HepG2 (cell line): Measurements from ENCODE around the gene OSBPL9. TPM values are rescaled to one million over a fixed set of nuclear protein-coding genes. Genes with fewer than 3 reads are reported as not detected.

Source experiments
- ATAC-seq: fragments of 200-7000 bp; cut with Tn5 transposase; 3 replicates; pipeline ENCODE4 v1.9.1; 2020; ENCODE audit warnings: mild to moderate bottlenecking, moderate library complexity
- BruUV-seq: library from RNA; stranded (reverse); fragments of 400-500 nt; replicated peaks from 2 replicates; lab custom pipeline; 2021; lab: Mats Ljungman, UMichigan
- CTCF ChIA-PET: fragments of 300-600 bp; formaldehyde crosslinking; extraction: SDS; loops from one replicate; lab custom pipeline; 2021; ENCODE audit warnings: low total read pairs, inconsistent platforms, low intra/inter-chr PET ratio; lab: Yijun Ruan, JAX
- POLR2A ChIA-PET: fragments of 350-600 bp; sonication (Branson Sonifier 250); formaldehyde crosslinking; loops from one replicate; lab custom pipeline; 2020; ENCODE audit warnings: antibody characterized with exemption, inconsistent platforms; lab: Yijun Ruan, JAX
- DNase-seq: peaks from one replicate; pipeline ENCODE4 v3.0.0-alpha.2; 2015; ENCODE audit warnings: low spot score
- FAIRE-seq: peaks from 3 replicates; lab custom pipeline; 2011; peaks lifted over from hg19 to GRCh38; lab: Jason Lieb, UNC
- H2AFZ ChIP-seq: one replicate; pipeline ENCODE4 v1.6.1; 2011; ENCODE audit warnings: low read length, inconsistent platforms
- H3K27ac ChIP-seq: fragments of 300-600 bp; 3 replicates; pipeline ENCODE4 v1.8.0; 2011; ENCODE audit warnings: mixed run types, mild to moderate bottlenecking, mixed read lengths, low read length, inconsistent platforms; ENCODE audit not compliant: insufficient read depth; ENCODE audit errors: extremely low read length
- H3K27me3 ChIP-seq, 2 experiments: fragments of 200-600 bp in 1 of 2; 2 replicates in 1 of 2; 3 replicates in 1 of 2; pipeline versions ENCODE4 v1.6.0 to v1.8.0; 2011; ENCODE audit warnings: low read length in 2 of 2, mild to moderate bottlenecking in 2 of 2, moderate library complexity in 2 of 2, inconsistent platforms in 1 of 2; ENCODE audit not compliant: insufficient read depth in 2 of 2, control insufficient read depth in 1 of 2
- H3K36me3 ChIP-seq, 2 experiments: fragments of 200-600 bp in 1 of 2; replicated peaks in 1 of 2; 2 replicates in 1 of 2; 3 replicates in 1 of 2; pipeline versions ENCODE4 v1.5.1 to v1.8.0; 2011; ENCODE audit warnings: low read length in 2 of 2, inconsistent platforms in 1 of 2; ENCODE audit not compliant: insufficient read depth in 2 of 2, control insufficient read depth in 1 of 2
- H3K4me1 ChIP-seq: 2 replicates; pipeline ENCODE4 v1.5.1; 2012; ENCODE audit warnings: low read length, inconsistent platforms; ENCODE audit not compliant: insufficient read depth
- H3K4me2 ChIP-seq: 2 replicates; pipeline ENCODE4 v1.6.0; 2011; ENCODE audit warnings: low read depth, low read length, inconsistent platforms
- H3K4me3 ChIP-seq, 3 experiments: fragments of 200-600 bp in 1 of 3; sonication (generic), shearing (Covaris generic) in 1 of 3; replicated peaks in 1 of 3; 2 replicates each; pipeline ENCODE4 v1.5.1; 2011 to 2016; ENCODE audit warnings: low read length in 3 of 3, inconsistent platforms in 2 of 3, low read depth in 2 of 3, mild to moderate bottlenecking in 2 of 3, control low read depth in 1 of 3, mixed read lengths in 1 of 3; ENCODE audit not compliant: insufficient read depth in 1 of 3
- H3K79me2 ChIP-seq: one replicate; pipeline ENCODE4 v1.6.1; 2011; ENCODE audit warnings: low read length, inconsistent platforms; ENCODE audit not compliant: insufficient read depth
- H3K9ac ChIP-seq: 2 replicates; pipeline ENCODE4 v1.6.0; 2011; ENCODE audit warnings: mild to moderate bottlenecking, low read depth, low read length, inconsistent platforms; ENCODE audit not compliant: insufficient read depth
- H3K9me3 ChIP-seq: 2 replicates; pipeline ENCODE4 v1.5.1; 2012; ENCODE audit warnings: mild to moderate bottlenecking, low read length
- H4K20me1 ChIP-seq: 2 replicates; pipeline ENCODE4 v1.6.0; 2011; ENCODE audit warnings: inconsistent platforms, mild to moderate bottlenecking, low read length, moderate library complexity; ENCODE audit not compliant: insufficient read depth
- AHDC1 ChIP-seq: sonication (generic); formaldehyde crosslinking; IDR thresholded peaks from 2 replicates; pipeline ENCODE4 v1.5.1; 2020; ENCODE audit warnings: mild to moderate bottlenecking, missing genetic modification reagents, borderline replicate concordance
- ATM ChIP-seq: fragments of 450-650 bp; IDR thresholded peaks from 2 replicates; pipeline ENCODE4 v1.7.1; 2017; ENCODE audit warnings: mild to moderate bottlenecking, borderline replicate concordance
- BCLAF1 ChIP-seq: fragments of 450-650 bp; IDR thresholded peaks from 2 replicates; pipeline ENCODE4 v1.6.1; 2017; ENCODE audit warnings: mild to moderate bottlenecking
- JUN ChIP-seq: sonication (generic); formaldehyde crosslinking; IDR thresholded peaks from 2 replicates; pipeline ENCODE4 v1.4.0; 2020; ENCODE audit warnings: mild to moderate bottlenecking, missing genetic modification reagents
- MTA3 ChIP-seq: sonication (generic); formaldehyde crosslinking; IDR thresholded peaks from 2 replicates; pipeline ENCODE4 v1.4.0; 2020; ENCODE audit warnings: missing genetic modification reagents
- RNF219 ChIP-seq: sonication (generic); formaldehyde crosslinking; IDR thresholded peaks from 2 replicates; pipeline ENCODE4 v1.5.0; 2020; ENCODE audit warnings: mild to moderate bottlenecking, missing genetic modification reagents
- SP4 ChIP-seq: sonication (generic); formaldehyde crosslinking; IDR thresholded peaks from 2 replicates; pipeline ENCODE4 v1.8.1; 2023; ENCODE audit warnings: mild to moderate bottlenecking, missing genetic modification reagents
- SPEN ChIP-seq: sonication (generic); formaldehyde crosslinking; IDR thresholded peaks from 2 replicates; pipeline ENCODE4 v1.5.1; 2020; ENCODE audit warnings: low read depth, mild to moderate bottlenecking, missing genetic modification reagents
- ZC3H13 ChIP-seq: sonication (generic); formaldehyde crosslinking; IDR thresholded peaks from 2 replicates; pipeline ENCODE4 v1.8.1; 2023; ENCODE audit warnings: mild to moderate bottlenecking, missing genetic modification reagents, moderate library complexity
- WGBS: methylation state at CpG from one replicate; pipeline ENCODE4 v1.1.6; 2017; ENCODE audit warnings: low lambda C conversion rate; 5-methylcytosine and 5-hydroxymethylcytosine counted together
- in situ Hi-C: cut with HindIII; loops from 2 replicates; pipeline ENCODE4 v1.10.0; 2017; ENCODE audit warnings: low pct_unique_long_range_greater_than_20kb; ENCODE audit not compliant: extremely low pct_ligation_motif_present
- intact Hi-C: fragments of 100-400 bp; cut with micrococcal nuclease; formaldehyde crosslinking; loops from one replicate; pipeline ENCODE4 v1.10.0; 2022; ENCODE audit not compliant: unreplicated experiment
- polyA plus RNA-seq, 8 experiments: library from polyadenylated mRNA; depleted of rRNA in 3 of 8; stranded (reverse) in 7 of 8; unstranded in 1 of 8; fragments of >200 nt; fragmentation: Illumina TruSeq in 4 of 8; extraction: Trizol in 4 of 8; gene quantifications; 2 replicates each; pipeline versions ENCODE4 v1.2.1 to v1.2.3, GENCODE V29; 2011 to 2016; ENCODE audit warnings: low read depth in 4 of 8, missing spikeins in 1 of 8, mixed read lengths in 1 of 8; ENCODE audit not compliant: insufficient read depth in 1 of 8
- total RNA-seq, 5 experiments: library from RNA; depleted of rRNA; stranded (reverse); fragments of >200 nt; fragmentation: Illumina TruSeq; extraction: Trizol; gene quantifications; 2 replicates each; pipeline ENCODE4 v1.2.3, GENCODE V29; 2016; ENCODE audit warnings: low read depth in 1 of 5
- TF ChIP-seq, protein P1 (sequence below): sonication (generic); formaldehyde crosslinking; IDR thresholded peaks from 2 replicates; pipeline ENCODE4 v1.5.1; 2020; ENCODE audit warnings: mild to moderate bottlenecking, missing genetic modification reagents, borderline replicate concordance
- TF ChIP-seq, protein P2 (sequence below): sonication (generic); formaldehyde crosslinking; IDR thresholded peaks from 2 replicates; pipeline ENCODE4 v1.8.0; 2023; ENCODE audit warnings: mild to moderate bottlenecking, missing genetic modification reagents

Gene OSBPL9
- total and polyA plus RNA-seq, 2 of the 13 experiments (the other 11 are each of a cell fraction or from before 2014, with no cell fraction given), result 83.6 to 142 TPM

DNA sequence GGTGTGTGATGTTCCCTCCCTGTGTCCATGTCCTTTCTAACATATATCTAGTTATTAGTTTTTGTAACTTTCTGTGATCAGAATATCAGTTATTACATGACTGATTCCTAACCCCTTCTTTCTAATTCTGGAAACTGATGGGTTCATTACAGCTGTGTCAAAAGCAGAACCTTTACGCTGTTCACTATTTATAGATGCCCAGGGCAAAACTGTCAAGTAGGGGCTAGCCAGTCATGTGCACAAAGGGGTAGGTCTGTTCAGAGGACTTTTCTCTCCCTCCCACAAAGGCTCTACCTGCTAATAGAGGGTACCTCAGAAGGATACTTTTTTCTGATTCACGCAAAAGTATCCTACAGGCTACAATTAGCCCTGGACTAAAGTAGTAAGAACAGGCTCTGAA, 182.5 kb downstream of the OSBPL9 start:
- in situ Hi-C loops (no loop called here), intact Hi-C loops (no loop called here)
- DNase-seq, result no peak
- Histone ChIP-seq H3K4me2 (no peak overlapping the region), H3K27me3 (no peaks in the 10 kb centered on the region), H3K4me1 (no peaks in the 10 kb centered on the region), H4K20me1 (no peaks in the 10 kb centered on the region), H3K36me3 (peaks cover 3 to 74% of the 10 kb centered on the region in 2 experiments), H3K9ac (no peak overlapping the region), H3K4me3 (no peak overlapping the region), H2AFZ (no peak overlapping the region), H3K9me3 (no peaks in the 10 kb centered on the region), H3K27ac (no peak overlapping the region), H3K79me2 (no peaks in the 10 kb centered on the region)
- CTCF ChIA-PET, result no interaction called here
- FAIRE-seq, result no peak
- WGBS, result 97% methylated on average over 2 of the region's 2 CpGs
- no TSS peak for BruUV-seq
- POLR2A ChIA-PET, result no interaction called here
- no peak; the same call in 2 of the 3 replicates for ATAC-seq
- no peak for TF ChIP-seq AHDC1 (CRISPR knock-in tag)
- no peak for TF ChIP-seq ZC3H13
- TF ChIP-seq BCLAF1, result no peak
- TF ChIP-seq JUN (CRISPR knock-in tag), result no peak
- no peak for TF ChIP-seq RNF219 (CRISPR knock-in tag)
- no peak for TF ChIP-seq ATM
- no peak for TF ChIP-seq SPEN
- no peak for TF ChIP-seq MTA3 (CRISPR knock-in tag)
- TF ChIP-seq, protein P1, sequence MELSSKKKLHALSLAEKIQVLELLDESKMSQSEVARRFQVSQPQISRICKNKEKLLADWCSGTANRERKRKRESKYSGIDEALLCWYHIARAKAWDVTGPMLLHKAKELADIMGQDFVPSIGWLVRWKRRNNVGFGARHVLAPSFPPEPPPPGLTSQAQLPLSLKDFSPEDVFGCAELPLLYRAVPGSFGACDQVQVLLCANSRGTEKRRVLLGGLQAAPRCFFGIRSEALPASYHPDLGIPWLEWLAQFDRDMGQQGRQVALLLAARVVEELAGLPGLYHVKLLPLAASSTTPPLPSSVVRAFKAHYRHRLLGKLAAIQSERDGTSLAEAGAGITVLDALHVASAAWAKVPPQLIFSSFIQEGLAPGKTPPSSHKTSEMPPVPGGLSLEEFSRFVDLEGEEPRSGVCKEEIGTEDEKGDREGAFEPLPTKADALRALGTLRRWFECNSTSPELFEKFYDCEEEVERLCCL, result no peak
- no peak for TF ChIP-seq SP4 (CRISPR knock-in tag)
- TF ChIP-seq, protein P2, sequence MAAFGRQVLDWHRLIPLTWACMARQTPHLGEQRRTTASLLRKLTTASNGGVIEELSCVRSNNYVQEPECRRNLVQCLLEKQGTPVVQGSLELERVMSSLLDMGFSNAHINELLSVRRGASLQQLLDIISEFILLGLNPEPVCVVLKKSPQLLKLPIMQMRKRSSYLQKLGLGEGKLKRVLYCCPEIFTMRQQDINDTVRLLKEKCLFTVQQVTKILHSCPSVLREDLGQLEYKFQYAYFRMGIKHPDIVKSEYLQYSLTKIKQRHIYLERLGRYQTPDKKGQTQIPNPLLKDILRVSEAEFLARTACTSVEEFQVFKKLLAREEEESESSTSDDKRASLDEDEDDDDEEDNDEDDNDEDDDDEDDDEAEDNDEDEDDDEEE (CRISPR knock-in tag), result no peak
